Esophagus (tissue), 2 donors: ENCODE results near the gene ACACA. TPM values are rescaled to one million over a fixed set of nuclear protein-coding genes. Genes with fewer than 3 reads are reported as not detected.

Experiments
- H3K27ac ChIP-seq, 2 donors: one replicate each; pipeline ENCODE4 v1.5.1; 2013; ENCODE audit warnings: low read depth in 2 of 2, mild to moderate bottlenecking in 2 of 2, inconsistent platforms in 1 of 2, low read length in 1 of 2, moderate library complexity in 1 of 2
- H3K27me3 ChIP-seq, 2 donors: one replicate each; pipeline ENCODE4 v1.6.1; 2013; ENCODE audit warnings: low read length in 2 of 2, control low read depth in 1 of 2, mild to moderate bottlenecking in 1 of 2; ENCODE audit not compliant: insufficient read depth in 2 of 2, control insufficient read depth in 1 of 2
- H3K36me3 ChIP-seq, 2 donors: one replicate each; pipeline ENCODE4 v1.6.1; 2013; ENCODE audit warnings: low read length in 1 of 2; ENCODE audit not compliant: control insufficient read depth in 2 of 2, insufficient read depth in 2 of 2
- H3K4me1 ChIP-seq, 2 donors: one replicate each; pipeline ENCODE4 v1.6.1; 2013; ENCODE audit warnings: low read length in 1 of 2; ENCODE audit not compliant: control insufficient read depth in 2 of 2, insufficient read depth in 2 of 2
- H3K4me3 ChIP-seq, 2 donors: one replicate each; pipeline ENCODE4 v1.5.1; 2013; ENCODE audit warnings: low read length in 2 of 2, mild to moderate bottlenecking in 2 of 2, low read depth in 1 of 2, moderate library complexity in 1 of 2
- H3K9me3 ChIP-seq, 2 donors: one replicate each; pipeline ENCODE4 v1.6.1; 2013; ENCODE audit warnings: mild to moderate bottlenecking in 2 of 2, low read depth in 1 of 2, low read length in 1 of 2, moderate library complexity in 1 of 2; ENCODE audit not compliant: control insufficient read depth in 2 of 2, insufficient read depth in 1 of 2
- WGBS, 2 donors: extraction: QIAGEN DNeasy Blood & Tissue Kit; methylation state at CpG; one replicate each; pipeline ENCODE4 v1.1.7; 2013; 5-methylcytosine and 5-hydroxymethylcytosine counted together
- polyA plus RNA-seq, 2 donors: library from polyadenylated mRNA; stranded (reverse); fragments of 200-250 nt; gene quantifications; one replicate each; pipeline ENCODE4 v1.2.3, GENCODE V29; 2013
- donor health status: healthy with polysubstance abuse.
- donor health status: Bipolar disorder and iron deficiency.

ACACA gene
- polyA plus RNA-seq, 2 donors: 20.0 to 25.4 TPM

DNA sequence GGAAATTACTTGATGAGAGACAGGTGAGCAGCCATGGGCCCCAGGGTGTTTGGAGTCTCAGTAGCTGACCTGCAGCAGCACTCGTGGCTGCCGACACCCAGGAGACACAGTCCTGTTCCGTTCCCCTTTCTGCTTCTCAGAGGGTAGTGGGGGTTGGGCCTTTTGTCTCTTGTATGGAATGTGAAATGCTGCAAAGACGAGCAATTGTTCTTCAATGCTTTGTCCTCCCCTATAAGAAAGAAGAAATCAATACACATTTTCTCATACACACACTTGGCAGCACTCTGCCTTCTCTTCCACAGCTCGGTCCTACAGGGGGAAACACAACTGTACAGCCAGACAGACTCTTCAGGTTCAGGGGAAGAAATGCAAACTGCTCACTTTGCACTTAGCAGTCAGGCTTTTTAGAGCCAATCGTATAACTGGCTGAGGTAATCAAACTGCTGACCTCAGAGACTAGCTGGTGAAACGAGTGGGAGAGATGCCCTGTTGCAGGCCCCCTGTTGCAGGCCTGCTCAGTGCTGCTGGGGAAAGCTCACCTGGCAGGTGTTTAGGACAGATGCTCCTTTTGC, 361.2 kb downstream of the ACACA start:
- no peak overlapping the region for H3K27ac ChIP-seq
- WGBS, 2 donors: 76 to 79% methylated on average over 7 of the region's 7 CpGs
- H3K36me3 ChIP-seq: peaks cover 2 to 12% of the 10 kb centered on the region in 2 donors
- H3K4me1 ChIP-seq: no peaks in the 10 kb centered on the region
- no peaks in the 10 kb centered on the region for H3K27me3 ChIP-seq
- H3K4me3 ChIP-seq: no peak overlapping the region
- no peaks in the 10 kb centered on the region for H3K9me3 ChIP-seq

DNA sequence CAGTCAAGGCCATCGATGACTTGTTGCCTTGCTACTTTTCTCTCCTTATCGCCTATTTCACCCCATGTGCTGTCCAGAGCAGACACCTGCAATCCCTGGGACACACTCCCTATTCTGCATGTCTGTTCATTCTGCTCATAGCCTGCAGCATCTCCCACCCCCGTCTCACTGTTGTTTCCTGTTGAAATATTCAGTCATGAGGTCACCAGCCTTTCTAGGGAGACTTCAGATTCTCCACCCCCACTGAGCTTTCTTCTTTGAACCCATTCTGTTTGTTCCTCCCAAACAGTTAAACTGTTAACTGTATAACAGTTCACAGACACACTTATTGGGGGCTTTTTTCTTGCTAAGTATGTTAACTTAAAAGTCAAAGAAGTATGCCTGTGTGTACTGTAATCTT, 363.4 kb downstream of the ACACA start:
- H3K9me3 ChIP-seq: no peaks in the 10 kb centered on the region
- H3K27ac ChIP-seq: no peak overlapping the region
- peaks cover 0 to 12% of the 10 kb centered on the region in 2 donors for H3K36me3 ChIP-seq
- H3K27me3 ChIP-seq: no peaks in the 10 kb centered on the region
- H3K4me1 ChIP-seq: no peaks in the 10 kb centered on the region
- H3K4me3 ChIP-seq: no peak overlapping the region
- WGBS, 2 donors: 83 to 84% methylated on average over 3 of the region's 3 CpGs

DNA sequence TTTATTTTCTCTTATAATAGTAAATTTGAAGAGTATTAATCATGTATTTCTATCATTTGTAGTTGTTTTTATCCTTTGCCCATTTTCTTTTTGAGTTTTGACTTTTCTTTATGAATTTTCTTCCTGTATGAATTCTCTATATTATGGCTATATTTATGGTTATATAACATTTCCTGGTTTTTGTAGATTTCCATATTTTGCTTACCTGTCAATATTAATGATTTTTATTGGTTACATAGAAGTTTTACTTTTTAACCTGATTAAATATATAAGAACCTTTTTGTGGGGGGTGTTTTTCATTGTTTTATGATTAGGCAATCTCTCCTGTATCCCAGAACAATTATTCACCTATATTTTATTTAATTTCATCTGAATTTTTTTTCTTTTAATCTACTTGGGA, 364.7 kb downstream of the ACACA start:
- Histone ChIP-seq H3K4me1 (no peaks in the 10 kb centered on the region), H3K9me3 (no peaks in the 10 kb centered on the region), H3K4me3 (no peak overlapping the region), H3K27me3 (no peaks in the 10 kb centered on the region), H3K36me3 (peaks cover 0 to 14% of the 10 kb centered on the region in 2 donors), H3K27ac (no peak overlapping the region)

DNA sequence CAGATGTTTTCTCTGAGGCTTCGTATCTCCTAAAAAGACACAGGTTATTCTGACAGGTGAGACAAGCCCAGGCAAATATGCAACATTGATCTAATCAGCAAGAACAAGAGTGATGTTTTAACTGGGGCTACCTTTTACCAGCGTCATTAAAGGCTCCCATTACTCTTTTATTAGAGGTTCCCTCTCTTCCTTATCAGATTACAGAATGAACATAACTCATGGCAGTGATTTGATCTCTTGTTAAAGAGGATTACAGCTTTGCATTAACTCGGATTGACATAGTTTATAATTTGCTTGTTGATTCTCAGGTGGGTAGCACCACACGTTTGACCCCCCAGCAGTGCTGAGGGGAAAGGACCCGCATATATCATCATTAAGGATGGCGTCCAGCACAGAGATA, 367.4 kb downstream of the ACACA start:
- WGBS, 2 donors: 67 to 70% methylated on average over 6 of the region's 6 CpGs
- Histone ChIP-seq H3K4me3 (no peak overlapping the region), H3K36me3 (peaks cover 0 to 2% of the 10 kb centered on the region in 2 donors), H3K27me3 (no peaks in the 10 kb centered on the region), H3K9me3 (no peaks in the 10 kb centered on the region), H3K27ac (no peak overlapping the region), H3K4me1 (no peaks in the 10 kb centered on the region)

DNA sequence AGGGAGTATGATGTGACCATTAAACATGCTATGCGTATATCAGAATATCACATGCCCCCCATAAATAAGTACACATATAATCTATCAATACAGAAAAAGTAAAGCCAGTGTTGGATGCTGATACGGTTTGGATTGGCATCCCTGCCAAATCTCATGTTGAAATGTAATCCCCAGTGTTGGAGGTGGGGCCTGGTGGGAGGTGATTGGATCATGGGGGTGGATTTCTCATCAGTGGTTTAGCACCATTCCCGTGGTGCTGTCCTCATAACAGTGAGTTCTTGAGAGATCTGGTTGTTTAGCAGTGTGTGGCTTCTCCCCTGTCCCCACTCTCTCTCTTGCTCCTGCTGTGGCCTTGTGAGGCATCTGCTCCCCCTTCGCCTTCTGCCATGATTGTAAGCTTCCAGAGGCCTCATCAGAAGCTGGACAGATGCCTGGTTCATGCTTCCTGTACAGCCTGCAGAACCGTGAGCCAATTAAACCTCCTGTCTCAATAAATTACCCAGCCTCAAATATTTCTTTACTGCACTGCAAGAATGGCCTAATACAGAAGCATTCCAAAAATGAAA, 369.0 kb downstream of the ACACA start:
- H3K27me3 ChIP-seq: no peaks in the 10 kb centered on the region
- H3K4me3 ChIP-seq: no peak overlapping the region
- H3K4me1 ChIP-seq: no peaks in the 10 kb centered on the region
- no peak overlapping the region for H3K27ac ChIP-seq
- 80 to 87% methylated on average over 5 of the region's 5 CpGs for WGBS, 2 donors
- peaks cover 0 to 2% of the 10 kb centered on the region in 2 donors for H3K36me3 ChIP-seq
- no peaks in the 10 kb centered on the region for H3K9me3 ChIP-seq

Other genes starting within 250 kb of the ACACA start
- not detected for gene C17orf78, start 30.9 kb downstream of the ACACA start, polyA plus RNA-seq
- gene TADA2A, start 50 bp upstream of the ACACA start, polyA plus RNA-seq: 1 to 10 TPM; 6.2 to 6.7 TPM
- 10 to 100 TPM; 13.2 to 31.5 TPM for gene DUSP14, start 83.1 kb upstream of the ACACA start, polyA plus RNA-seq
- 1 to 10 TPM; 7.6 to 8.2 TPM for gene SYNRG, start 202.6 kb upstream of the ACACA start, polyA plus RNA-seq
- gene DDX52, start 236.6 kb upstream of the ACACA start, polyA plus RNA-seq: 10 to 100 TPM; 10.4 to 12.6 TPM